ENCODE results near the gene SLIT2.

SLIT2 gene

GRCh38 chr4:20265726-20266125 lies 14.0 kb downstream of the SLIT2 start:
- no peak for DNase-seq

DNA sequence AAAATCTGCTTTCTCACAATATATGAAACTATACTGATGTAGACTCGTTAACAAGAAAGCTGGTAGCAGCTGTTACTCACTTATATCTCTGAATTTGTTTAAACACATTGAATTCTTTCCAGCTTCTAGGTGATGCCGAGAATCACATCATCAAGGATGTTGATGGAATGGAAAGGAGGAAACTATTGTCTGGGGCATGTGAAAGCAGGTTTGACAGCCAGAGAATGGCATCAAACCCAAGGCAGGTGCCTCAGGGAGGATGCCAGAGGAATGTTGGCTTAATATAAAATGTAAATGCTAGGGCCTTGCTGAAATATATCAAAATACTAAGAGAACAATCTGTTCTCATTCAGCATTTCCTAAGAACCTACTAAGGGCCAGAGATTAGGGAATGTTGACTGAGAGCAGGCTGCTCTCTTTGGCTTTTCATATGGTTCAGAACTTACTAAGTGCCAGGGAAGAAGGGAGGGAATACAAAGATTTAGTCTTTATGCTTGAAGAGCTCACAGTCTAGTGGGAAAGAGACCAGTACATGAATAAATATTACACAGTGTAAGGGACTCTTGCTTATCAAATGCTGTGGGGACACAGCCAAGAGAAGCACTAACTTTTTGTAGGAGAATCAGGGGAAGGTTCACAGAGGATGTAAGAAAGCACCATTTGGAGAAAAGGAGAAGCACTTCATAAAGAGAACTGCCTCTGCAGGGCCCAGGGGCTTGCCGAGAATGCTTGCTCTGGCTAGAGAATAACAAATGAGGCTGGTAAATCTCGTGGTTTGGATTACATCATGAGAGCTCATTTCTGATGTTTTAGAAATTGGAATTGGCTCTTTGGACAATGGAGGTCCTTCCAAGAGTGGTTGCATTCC lies 14.7 kb downstream of the SLIT2 start:
- no peak for DNase-seq

- no peak for DNase-seq
Observed at GRCh38 chr4:20268028-20268427, 16.3 kb downstream of the SLIT2 start.

GRCh38 chr4:20269320-20269719 lies 17.6 kb downstream of the SLIT2 start:
- DNase-seq: no peak

DNA sequence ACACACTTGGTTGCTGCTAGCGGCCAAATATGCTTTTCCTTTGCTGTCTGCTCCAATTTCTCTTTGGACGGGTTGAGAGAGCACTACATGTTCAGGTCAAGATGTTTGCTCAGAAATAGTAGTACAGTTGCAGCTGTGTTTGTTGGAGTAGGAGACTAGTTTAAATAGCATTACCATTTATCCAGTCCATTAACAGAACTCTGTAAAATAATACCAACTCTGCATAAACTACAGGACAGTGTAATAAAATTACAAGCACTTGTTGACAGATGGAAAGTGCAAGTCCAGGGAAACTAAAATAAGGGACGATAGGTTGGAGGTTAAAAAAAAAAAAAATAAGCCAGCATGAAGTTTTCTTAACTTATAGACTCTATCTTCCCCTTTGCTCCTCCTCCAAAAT lies 20.2 kb downstream of the SLIT2 start:
- no peak for DNase-seq

GRCh38 chr4:20272411-20272872 lies 20.7 kb downstream of the SLIT2 start:
- no peak for DNase-seq

DNA sequence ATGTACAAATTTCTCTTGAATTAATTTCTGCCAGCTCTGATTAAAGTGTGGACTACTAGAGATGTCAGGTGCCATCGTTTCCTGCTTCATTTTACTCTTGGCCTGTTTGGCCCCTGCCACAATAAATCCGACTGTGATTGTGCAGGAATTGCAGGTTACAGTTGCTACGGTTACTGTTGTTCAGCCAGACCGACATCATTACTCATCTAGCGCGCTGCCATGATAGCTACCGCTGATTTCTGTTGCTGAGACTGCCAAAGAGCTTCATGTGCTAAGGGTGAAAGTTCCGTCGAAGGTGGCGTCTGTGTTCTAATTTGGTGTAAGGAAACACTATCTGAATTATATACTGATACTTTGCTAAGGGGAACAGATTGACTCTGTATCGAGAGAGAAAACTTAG lies 22.1 kb downstream of the SLIT2 start:
- DNase-seq: no peak

DNA sequence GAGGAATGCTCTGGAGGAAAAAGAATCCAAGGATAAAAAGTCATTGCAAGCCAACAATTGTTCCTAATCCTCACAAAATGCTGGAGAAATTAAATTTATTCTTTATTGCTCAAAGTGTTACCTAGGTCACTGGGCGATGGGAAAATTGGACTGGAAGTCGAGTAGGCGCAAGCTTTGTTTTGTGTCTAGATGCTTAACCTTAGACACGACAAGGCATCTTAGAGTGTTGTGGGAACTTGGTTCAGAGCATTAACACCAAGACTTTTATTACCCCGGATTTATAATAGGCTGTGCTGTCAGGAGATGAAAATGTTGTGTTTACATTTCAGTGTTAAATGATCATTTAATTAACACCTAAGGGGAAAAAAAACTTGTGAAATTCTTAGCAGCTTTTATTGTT lies 25.1 kb downstream of the SLIT2 start:
- DNase-seq: no peak

DNA sequence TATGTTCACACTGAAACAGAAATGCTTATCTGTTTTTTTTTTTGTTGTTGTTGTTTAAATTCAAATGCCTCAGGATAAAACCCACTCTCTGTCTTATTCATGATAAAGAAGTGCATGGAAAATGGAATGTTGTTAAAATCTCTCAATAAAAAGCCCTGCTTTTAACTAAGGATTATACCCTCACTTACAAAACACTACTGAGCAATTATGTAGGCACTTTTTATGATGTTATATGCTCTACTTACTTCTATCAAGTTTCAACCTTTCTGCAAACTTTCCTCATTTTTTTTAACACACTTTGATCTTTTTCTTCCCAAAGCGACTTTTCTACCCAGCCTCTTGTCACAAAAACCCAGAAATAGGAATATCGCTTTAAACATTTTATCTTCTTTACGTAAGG lies 26.5 kb downstream of the SLIT2 start:
- no peak for DNase-seq

- no peak for DNase-seq
Observed at GRCh38 chr4:20279381-20279780, 27.7 kb downstream of the SLIT2 start.

DNA sequence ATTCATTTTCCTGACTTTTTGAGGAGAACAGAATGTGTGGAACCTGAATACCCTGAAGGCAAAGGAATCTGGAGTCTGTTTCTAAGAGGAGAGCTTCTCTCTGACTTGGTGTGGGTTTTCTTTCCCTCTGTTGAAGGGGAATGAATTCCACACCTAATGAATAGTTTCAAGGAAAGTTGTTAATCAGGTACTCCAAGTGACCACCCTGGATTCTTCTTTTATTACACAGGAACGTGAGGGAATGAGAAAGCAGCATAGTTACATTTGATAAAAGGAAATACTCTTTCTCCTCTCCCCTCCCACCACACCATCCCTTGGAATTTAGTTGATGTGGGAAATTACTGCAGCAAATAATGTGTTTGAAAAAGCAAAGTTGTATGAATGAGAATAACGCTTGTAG lies 29.7 kb downstream of the SLIT2 start:
- DNase-seq: no peak

GRCh38 chr4:20283039-20283438 lies 31.3 kb downstream of the SLIT2 start:
- DNase-seq: no peak

- no peak for DNase-seq
Observed at GRCh38 chr4:20284990-20285389, 33.3 kb downstream of the SLIT2 start.

DNA sequence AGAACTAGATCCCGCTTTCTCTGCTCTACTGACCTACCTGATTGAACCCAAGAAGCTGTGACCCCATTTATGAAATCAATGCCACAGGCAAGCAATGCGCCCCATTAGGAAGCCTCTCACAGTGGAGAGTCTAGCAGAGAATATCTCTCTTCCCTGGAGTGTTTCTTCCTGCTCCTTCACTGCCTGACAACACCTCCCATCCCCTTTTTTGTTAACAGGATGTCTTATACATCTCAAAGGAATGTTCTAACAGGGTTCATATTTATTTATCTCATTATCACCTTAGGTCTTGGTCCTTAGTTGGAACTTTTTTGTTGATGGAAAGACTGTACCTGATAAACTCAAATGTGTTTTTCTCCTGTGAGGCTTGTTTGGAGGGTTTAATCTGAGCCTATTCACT lies 35.5 kb downstream of the SLIT2 start:
- no peak for DNase-seq

DNA sequence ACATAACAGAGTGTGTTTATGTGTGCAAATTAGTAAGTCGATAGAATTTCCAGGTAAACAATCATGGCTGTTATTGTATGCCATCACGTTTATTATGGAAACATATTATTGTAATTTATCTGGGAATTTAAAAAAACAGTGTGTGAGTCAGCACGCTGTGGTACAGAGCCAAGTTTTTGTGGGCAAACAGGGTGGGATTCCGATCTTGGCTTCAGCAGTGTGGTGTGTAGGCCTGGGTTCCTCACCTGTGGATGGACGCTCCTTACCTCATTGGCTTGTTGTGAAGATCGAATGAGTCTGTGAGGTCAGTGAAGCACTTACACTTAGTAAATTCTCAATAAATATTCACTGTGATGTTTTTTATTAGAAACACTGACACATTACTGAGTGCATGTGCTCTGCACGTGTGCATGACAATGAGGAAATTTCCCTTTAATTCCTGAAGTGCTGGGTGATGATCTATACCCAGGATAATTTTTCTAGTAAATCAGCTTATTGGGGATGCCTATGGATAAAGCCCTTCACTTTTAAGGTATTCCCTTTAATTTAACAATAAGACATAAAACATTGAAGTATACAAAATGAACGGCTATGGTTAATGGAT lies 36.4 kb downstream of the SLIT2 start:
- no peak for DNase-seq

DNA sequence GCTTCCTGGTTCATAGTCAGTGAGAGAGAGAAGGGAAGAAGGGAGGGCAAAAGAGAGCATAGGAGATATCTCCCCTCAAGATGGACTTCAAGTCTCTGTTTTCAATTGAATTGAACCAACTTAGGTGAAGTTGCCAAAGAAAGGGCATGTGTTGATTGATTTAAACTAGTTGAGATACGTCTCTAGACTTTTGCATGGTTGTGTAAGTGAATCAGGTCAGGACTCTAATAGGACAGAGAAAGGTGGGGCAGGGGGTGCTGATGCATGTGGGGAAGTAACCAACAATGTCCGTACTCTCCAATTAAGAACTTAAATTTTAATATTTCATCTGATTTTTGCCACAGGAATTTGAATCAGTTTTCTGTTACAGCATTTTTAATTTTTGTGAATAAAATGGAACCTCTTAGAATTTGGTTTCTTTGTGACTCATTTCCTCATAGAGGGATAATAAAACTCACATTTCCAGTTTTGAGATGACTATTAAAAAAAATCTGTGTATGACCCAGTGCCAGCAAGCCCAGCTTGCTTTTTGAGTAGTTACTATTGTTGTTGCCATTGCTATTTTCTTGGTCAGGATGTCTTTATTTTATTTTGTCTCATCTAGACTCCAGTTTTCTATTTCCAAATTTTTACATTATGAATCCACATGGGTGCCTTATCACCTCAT lies 37.3 kb downstream of the SLIT2 start:
- DNase-seq: no peak

- no peak for DNase-seq
Observed at GRCh38 chr4:20289782-20290181, 38.1 kb downstream of the SLIT2 start.

DNA sequence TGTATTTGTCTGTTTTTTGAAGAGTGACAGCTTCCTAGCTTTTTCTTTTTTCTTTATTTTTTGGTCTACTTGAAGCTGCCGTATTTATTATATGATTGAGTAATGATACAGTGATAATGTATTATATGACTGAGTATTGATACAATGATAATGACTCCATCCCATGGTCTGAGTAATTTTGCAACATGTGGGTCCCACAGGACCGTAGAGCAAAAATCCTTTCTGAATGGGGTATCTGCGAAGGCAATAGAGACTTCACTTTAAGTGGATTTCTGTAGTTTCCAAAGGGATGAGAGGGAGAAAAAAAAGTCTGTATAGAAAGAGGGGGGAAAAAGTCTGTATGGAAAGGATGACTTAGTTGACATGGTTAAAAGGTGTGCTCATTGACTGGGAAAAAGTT lies 41.0 kb downstream of the SLIT2 start:
- no peak for DNase-seq

GRCh38 chr4:20297261-20297660 lies 45.6 kb downstream of the SLIT2 start:
- DNase-seq: no peak

DNA sequence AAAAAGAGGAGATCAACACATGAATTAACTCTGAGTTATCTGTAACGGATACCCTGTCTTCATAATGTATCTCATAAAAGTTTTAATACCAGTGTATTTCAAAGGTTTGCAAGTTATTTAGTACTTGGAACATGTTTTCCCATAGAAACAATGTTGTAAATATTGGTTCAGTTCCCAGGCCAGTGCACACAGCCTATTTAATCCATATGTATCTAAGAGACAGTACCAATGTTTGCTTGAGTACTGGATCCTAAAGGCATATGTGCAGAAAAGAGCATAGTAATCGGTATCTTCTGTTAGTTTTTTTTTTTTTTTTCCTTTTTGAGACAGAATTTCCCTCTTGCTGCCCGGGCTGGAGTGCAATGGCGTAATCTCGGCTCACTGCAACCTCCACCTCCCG lies 46.1 kb downstream of the SLIT2 start:
- DNase-seq: no peak

GRCh38 chr4:20298455-20298854 lies 46.8 kb downstream of the SLIT2 start:
- DNase-seq: no peak

- DNase-seq: no peak
Observed at GRCh38 chr4:20298986-20299385, 47.3 kb downstream of the SLIT2 start.

DNA sequence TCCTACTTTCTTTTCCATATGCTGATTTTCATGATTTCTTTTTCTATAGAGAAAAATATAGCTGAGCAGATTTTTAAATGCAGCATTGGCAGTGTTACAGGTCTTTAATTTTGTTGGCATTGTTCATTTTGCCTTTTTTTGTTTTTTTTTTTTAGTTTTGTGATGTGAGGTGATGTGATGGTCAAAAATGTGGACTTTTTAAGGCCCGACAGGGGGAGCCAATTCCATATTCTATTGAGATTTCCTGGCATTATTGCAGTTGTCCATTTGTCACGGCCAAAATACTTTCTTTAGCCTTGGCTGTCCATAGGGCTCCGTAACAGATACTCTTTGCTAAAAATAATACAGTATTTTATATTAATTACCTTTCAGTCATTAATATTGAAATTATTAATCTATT lies 47.8 kb downstream of the SLIT2 start:
- no peak for DNase-seq

DNA sequence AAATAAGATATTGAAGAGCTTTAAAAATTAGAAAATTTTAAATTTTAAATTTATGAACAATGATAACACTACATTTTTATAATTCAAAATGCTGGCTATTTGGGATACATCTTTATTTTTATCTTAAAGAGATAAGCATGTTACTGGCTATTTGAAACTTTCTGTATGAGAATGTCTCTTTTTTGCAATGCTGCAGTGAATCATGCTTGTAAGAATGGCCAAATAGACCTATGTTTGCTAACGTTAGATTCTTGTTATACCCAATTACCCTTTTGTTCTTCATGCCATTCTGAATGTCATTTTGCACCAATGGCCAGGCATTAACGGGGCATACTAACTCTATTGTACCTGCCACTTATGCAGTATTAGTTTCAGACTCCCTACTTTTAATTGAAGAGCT lies 49.5 kb downstream of the SLIT2 start:
- no peak for DNase-seq
